WTC11 (cell line): Measurements from ENCODE around the gene RIC8B. TPM values are rescaled to one million over a fixed set of nuclear protein-coding genes. Genes with fewer than 3 reads are reported as not detected.

Experiments
- ATAC-seq: fragments of 200-7000 bp; cut with Tn5 transposase; 2 replicates; pipeline ENCODE4 v1.10.0; 2021; ENCODE audit warnings: mild to moderate bottlenecking, moderate library complexity
- CTCF ChIA-PET: fragments of 300-600 bp; sonication (Branson Sonifier 250); formaldehyde crosslinking; loops from one replicate; lab custom pipeline; 2021; ENCODE audit warnings: antibody characterized with exemption; lab: Charles Lee
- POLR2A ChIA-PET: fragments of 350-600 bp; sonication (Branson Sonifier 250); formaldehyde crosslinking; loops from one replicate; lab custom pipeline; 2021; ENCODE audit warnings: antibody characterized with exemption; lab: Charles Lee
- DNase-seq: peaks from one replicate; pipeline ENCODE4 v3.0.0; 2021; ENCODE audit warnings: low spot score
- H3K27ac Mint-ChIP-seq: 2 replicates; pipeline ENCODE4 v1.8.0; 2021; ENCODE audit warnings: mixed read lengths
- H3K27me3 Mint-ChIP-seq: 2 replicates; pipeline ENCODE4 v1.8.0; 2021; ENCODE audit warnings: low read depth, mild to moderate bottlenecking, moderate library complexity, mixed read lengths
- H3K36me3 Mint-ChIP-seq: 2 replicates; pipeline ENCODE4 v1.8.0; 2021; ENCODE audit warnings: mixed read lengths
- H3K4me1 Mint-ChIP-seq: 2 replicates; pipeline ENCODE4 v1.8.0; 2022; ENCODE audit warnings: mixed read lengths
- H3K4me3 Mint-ChIP-seq: 2 replicates; pipeline ENCODE4 v1.8.0; 2021; ENCODE audit warnings: mild to moderate bottlenecking, moderate library complexity, mixed read lengths
- H3K9me3 Mint-ChIP-seq: 2 replicates; pipeline ENCODE4 v1.8.0; 2021; ENCODE audit warnings: mixed read lengths
- ATF1 ChIP-seq: sonication (generic); formaldehyde crosslinking; IDR thresholded peaks from 2 replicates; pipeline ENCODE4 v1.8.1; 2023; ENCODE audit warnings: mild to moderate bottlenecking, moderate library complexity, missing genetic modification reagents
- ATF3 ChIP-seq: sonication (generic); formaldehyde crosslinking; conservative IDR thresholded peaks from 2 replicates; pipeline ENCODE4 v1.8.1; 2022; ENCODE audit warnings: mild to moderate bottlenecking, missing genetic modification reagents
- CBFB ChIP-seq: sonication (generic); formaldehyde crosslinking; IDR thresholded peaks from 2 replicates; pipeline ENCODE4 v1.8.1; 2022; ENCODE audit warnings: mild to moderate bottlenecking, low read depth, missing genetic modification reagents
- CTCF ChIP-seq: fragments of 200-600 bp; IDR thresholded peaks from 2 replicates; pipeline ENCODE4 v1.8.0; 2022; ENCODE audit warnings: antibody characterized with exemption
- E2F5 ChIP-seq: sonication (generic); formaldehyde crosslinking; IDR thresholded peaks from 2 replicates; pipeline ENCODE4 v1.8.1; 2022; ENCODE audit warnings: mild to moderate bottlenecking, moderate library complexity, missing genetic modification reagents
- EMX1 ChIP-seq: fragments of 250-450 bp; sonication (Bioruptor Pico); IDR thresholded peaks from 2 replicates; pipeline ENCODE4 v1.8.0; 2021; ENCODE audit warnings: mild to moderate bottlenecking
- ERG ChIP-seq: fragments of 250-450 bp; sonication (Bioruptor Pico); IDR thresholded peaks from 2 replicates; pipeline ENCODE4 v1.8.0; 2021; ENCODE audit warnings: mild to moderate bottlenecking
- FOXJ3 ChIP-seq: sonication (generic); formaldehyde crosslinking; IDR thresholded peaks from 2 replicates; pipeline ENCODE4 v1.9.0; 2021; ENCODE audit warnings: missing genetic modification reagents, mild to moderate bottlenecking, borderline replicate concordance
- GRHL2 ChIP-seq: fragments of 250-450 bp; sonication (Bioruptor Pico); IDR thresholded peaks from 2 replicates; pipeline ENCODE4 v1.8.0; 2022; ENCODE audit warnings: mild to moderate bottlenecking, moderate library complexity; ENCODE audit not compliant: insufficient replicate concordance, severe bottlenecking
- GTF2I ChIP-seq: fragments of 250-450 bp; sonication (Bioruptor Pico); conservative IDR thresholded peaks from 2 replicates; pipeline ENCODE4 v1.4.0; 2021; ENCODE audit warnings: mild to moderate bottlenecking
- IRF1 ChIP-seq: sonication (generic); formaldehyde crosslinking; IDR thresholded peaks from 2 replicates; pipeline ENCODE4 v1.8.0; 2023; ENCODE audit warnings: missing genetic modification reagents
- KAT7 ChIP-seq: sonication (generic); formaldehyde crosslinking; IDR thresholded peaks from 2 replicates; pipeline ENCODE4 v1.8.1; 2023; ENCODE audit warnings: missing genetic modification reagents, mild to moderate bottlenecking, borderline replicate concordance
- MYBL2 ChIP-seq: sonication (generic); formaldehyde crosslinking; IDR thresholded peaks from 2 replicates; pipeline ENCODE4 v1.8.1; 2023; ENCODE audit warnings: mild to moderate bottlenecking, moderate library complexity, missing genetic modification reagents
- NFYB ChIP-seq: sonication (generic); formaldehyde crosslinking; conservative IDR thresholded peaks from 2 replicates; pipeline ENCODE4 v1.8.0; 2022; ENCODE audit warnings: low read depth, missing genetic modification reagents
- NR1H2 ChIP-seq: sonication (generic); formaldehyde crosslinking; IDR thresholded peaks from 2 replicates; pipeline ENCODE4 v1.9.0; 2021; ENCODE audit warnings: mild to moderate bottlenecking, moderate library complexity, missing genetic modification reagents
- PRRX2 ChIP-seq: fragments of 250-450 bp; sonication (Bioruptor Pico); IDR thresholded peaks from 2 replicates; pipeline ENCODE4 v1.8.0; 2021; ENCODE audit warnings: mild to moderate bottlenecking
- SMAD3 ChIP-seq: sonication (generic); formaldehyde crosslinking; IDR thresholded peaks from 2 replicates; pipeline ENCODE4 v1.8.0; 2022; ENCODE audit warnings: missing genetic modification reagents, mild to moderate bottlenecking, borderline replicate concordance
- SP1 ChIP-seq: sonication (generic); formaldehyde crosslinking; conservative IDR thresholded peaks from 2 replicates; pipeline ENCODE4 v1.8.1; 2022; ENCODE audit warnings: missing genetic modification reagents
- TP53 ChIP-seq: sonication (generic); formaldehyde crosslinking; IDR thresholded peaks from 2 replicates; pipeline ENCODE4 v1.8.1; 2023; ENCODE audit warnings: mild to moderate bottlenecking, missing genetic modification reagents
- ZNF121 ChIP-seq: sonication (generic); formaldehyde crosslinking; IDR thresholded peaks from 2 replicates; pipeline ENCODE4 v1.8.0; 2023; ENCODE audit warnings: missing genetic modification reagents
- ZNF232 ChIP-seq: sonication (generic); formaldehyde crosslinking; IDR thresholded peaks from 2 replicates; pipeline ENCODE4 v1.8.0; 2022; ENCODE audit warnings: mild to moderate bottlenecking, missing genetic modification reagents
- ZNF263 ChIP-seq: sonication (generic); formaldehyde crosslinking; IDR thresholded peaks from 2 replicates; pipeline ENCODE4 v1.8.1; 2022; ENCODE audit warnings: low read depth, mild to moderate bottlenecking, moderate library complexity, missing genetic modification reagents
- ZNF317 ChIP-seq: sonication (generic); formaldehyde crosslinking; IDR thresholded peaks from 2 replicates; pipeline ENCODE4 v1.8.1; 2023; ENCODE audit warnings: low read depth, mild to moderate bottlenecking, moderate library complexity, missing genetic modification reagents, borderline replicate concordance
- ZSCAN18 ChIP-seq: fragments of 250-450 bp; sonication (Bioruptor Pico); IDR thresholded peaks from 2 replicates; pipeline ENCODE4 v2.1.2; 2022; ENCODE audit warnings: mild to moderate bottlenecking, moderate library complexity
- total RNA-seq: library from RNA; stranded (reverse); gene quantifications from 3 replicates; pipeline ENCODE4 v1.2.3, GENCODE V29; 2021

Gene RIC8B
- total RNA-seq, 1 experiment from 2014 or later, result 20.2 TPM

- no peak for TF ChIP-seq ERG (CRISPR knock-in tag)
Measured at GRCh38 chr12:106766393-106766826, 8.1 kb upstream of the RIC8B start (continued).

GRCh38 chr12:106767206-106767605, 7.3 kb upstream of the RIC8B start:
- no peaks in the 10 kb centered on the region; the same call in 1 of the 2 replicates for H3K9me3 Mint-ChIP-seq
- peaks cover 64% of the 10 kb centered on the region for H3K4me1 Mint-ChIP-seq
- ATAC-seq, result no peak
- POLR2A ChIA-PET, result interaction anchor here (0.6 to 0.8 kb wide), 2 partner anchors 166 to 409 kb away, joined by 3 read pairs; no protein-coding TSS in a partner anchor
- H3K27ac Mint-ChIP-seq, result peak overlapping the region; percentile 85
- TF ChIP-seq CBFB (CRISPR knock-in tag), result no peak
- no peak for TF ChIP-seq FOXJ3 (CRISPR knock-in tag)
- TF ChIP-seq ZNF232 (CRISPR knock-in tag), result no peak
- no peak for TF ChIP-seq NR1H2 (CRISPR knock-in tag)
- TF ChIP-seq TP53 (CRISPR knock-in tag), result no peak
- TF ChIP-seq ZNF263 (CRISPR knock-in tag), result no peak
- no peak for TF ChIP-seq SP1 (CRISPR knock-in tag)
- TF ChIP-seq CTCF, result no peak
- no peak for TF ChIP-seq E2F5 (CRISPR knock-in tag)
- TF ChIP-seq GRHL2, result no peak
- TF ChIP-seq GTF2I (CRISPR knock-in tag), result no peak
- TF ChIP-seq PRRX2 (CRISPR knock-in tag), result no peak
- TF ChIP-seq KAT7 (CRISPR knock-in tag), result no peak
- no peak for TF ChIP-seq ATF3 (CRISPR knock-in tag)
- no peak for TF ChIP-seq NFYB (CRISPR knock-in tag)
- TF ChIP-seq SMAD3 (CRISPR knock-in tag), result no peak
- TF ChIP-seq ZNF317 (CRISPR knock-in tag), result no peak
- TF ChIP-seq, all 79 proteins: peak for 0
- CTCF ChIA-PET, result interaction anchor here (0.6 kb wide), 1 partner anchor 43 kb away, joined by 3 read pairs; no protein-coding TSS in a partner anchor
- H3K27me3 Mint-ChIP-seq, result no peaks in the 10 kb centered on the region
- H3K4me3 Mint-ChIP-seq, result no peak overlapping the region
- no peaks in the 10 kb centered on the region; the same call in 1 of the 2 replicates for H3K36me3 Mint-ChIP-seq
- no peak for DNase-seq

- ChIA-PET POLR2A (interaction anchor here (0.6 to 0.8 kb wide), 2 partner anchors 167 to 410 kb away, joined by 3 read pairs; no protein-coding TSS in a partner anchor), CTCF (interaction anchor here (0.8 kb wide), 1 partner anchor 45 kb away, joined by 3 read pairs; no protein-coding TSS in a partner anchor)
- peak overlapping the region; percentile 60 for H3K4me3 Mint-ChIP-seq
- H3K36me3 Mint-ChIP-seq, result no peaks in the 10 kb centered on the region; the same call in 1 of the 2 replicates
- H3K4me1 Mint-ChIP-seq, result peaks cover 70% of the 10 kb centered on the region
- H3K27ac Mint-ChIP-seq, result peak overlapping the region; percentile 94
- ATAC-seq (peak; percentile 68), DNase-seq (peak; percentile 50)
- H3K9me3 Mint-ChIP-seq, result no peaks in the 10 kb centered on the region; the same call in 1 of the 2 replicates
- H3K27me3 Mint-ChIP-seq, result no peaks in the 10 kb centered on the region
- TF ChIP-seq ATF1 (CRISPR knock-in tag) (no peak), EMX1 (no peak), ZSCAN18 (CRISPR knock-in tag) (no peak), KAT7 (CRISPR knock-in tag) (no peak), IRF1 (CRISPR knock-in tag) (no peak), ZNF317 (CRISPR knock-in tag) (no peak), ZNF121 (CRISPR knock-in tag) (no peak), CBFB (CRISPR knock-in tag) (no peak), MYBL2 (CRISPR knock-in tag) (no peak)
Measured at GRCh38 chr12:106767954-106768822, 6.3 kb upstream of the RIC8B start.
